GM23338 (cell line): ENCODE measurements around the gene TP53BP1. TPM values are rescaled to one million over a fixed set of nuclear protein-coding genes. Genes with fewer than 3 reads are reported as not detected.

ENCODE experiments used
- ATAC-seq: fragments of 200-7000 bp; cut with Tn5 transposase; 3 replicates; pipeline ENCODE4 v1.9.1; 2020
- DNase-seq: peaks from one replicate; pipeline ENCODE4 v3.0.0-alpha.2; 2015; ENCODE audit warnings: low spot score
- H2AFZ ChIP-seq: fragments of 200-600 bp; sonication (generic); 2 replicates; pipeline ENCODE4 v1.8.0; 2016; ENCODE audit warnings: antibody characterized with exemption, mild to moderate bottlenecking, moderate library complexity
- H3F3A ChIP-seq: fragments of 200-600 bp; sonication (generic); replicated peaks from 2 replicates; pipeline ENCODE4 v1.8.0; 2017; ENCODE audit warnings: antibody characterized with exemption, mixed run types, low read depth
- H3K27ac ChIP-seq: fragments of 200-600 bp; sonication (generic); 2 replicates; pipeline ENCODE4 v1.6.1; 2016; ENCODE audit warnings: low read depth
- H3K27me3 ChIP-seq: fragments of 200-600 bp; sonication (generic); 2 replicates; pipeline ENCODE4 v1.8.0; 2016; ENCODE audit warnings: mild to moderate bottlenecking, mixed run types, moderate library complexity; ENCODE audit not compliant: insufficient read depth
- H3K36me3 ChIP-seq: fragments of 200-600 bp; sonication (generic); 2 replicates; pipeline ENCODE4 v1.8.0; 2016; ENCODE audit warnings: mild to moderate bottlenecking; ENCODE audit not compliant: insufficient read depth
- H3K4me1 ChIP-seq: fragments of 200-600 bp; sonication (generic); 2 replicates; pipeline ENCODE4 v1.8.0; 2016; ENCODE audit warnings: mild to moderate bottlenecking, moderate library complexity; ENCODE audit not compliant: insufficient read depth
- H3K4me2 ChIP-seq: fragments of 200-600 bp; sonication (generic); 2 replicates; pipeline ENCODE4 v1.7.1; 2017; ENCODE audit warnings: mixed run types
- H3K4me3 ChIP-seq: fragments of 200-600 bp; sonication (generic); 2 replicates; pipeline ENCODE4 v1.6.1; 2016; ENCODE audit warnings: mixed run types
- H3K79me2 ChIP-seq: fragments of 200-600 bp; sonication (generic); replicated peaks from 2 replicates; pipeline ENCODE4 v1.8.0; 2017; ENCODE audit warnings: mild to moderate bottlenecking; ENCODE audit not compliant: insufficient read depth
- H3K9me2 ChIP-seq: fragments of 200-600 bp; sonication (generic); 2 replicates; pipeline ENCODE4 v1.8.0; 2017; ENCODE audit not compliant: insufficient read depth
- H4K20me1 ChIP-seq: fragments of 200-600 bp; sonication (generic); replicated peaks from 2 replicates; pipeline ENCODE4 v1.8.0; 2017; ENCODE audit warnings: mild to moderate bottlenecking; ENCODE audit not compliant: insufficient read depth
- H3K27ac Mint-ChIP-seq: 2 replicates; pipeline ENCODE4 v1.8.0; 2020; ENCODE audit warnings: inconsistent platforms, mild to moderate bottlenecking, moderate library complexity, mixed read lengths
- H3K27me3 Mint-ChIP-seq: 3 replicates; pipeline ENCODE4 v1.8.0; 2022; ENCODE audit warnings: low read depth, mild to moderate bottlenecking, moderate library complexity, mixed read lengths, inconsistent platforms; ENCODE audit not compliant: insufficient read depth, poor library complexity
- H3K36me3 Mint-ChIP-seq: 3 replicates; pipeline ENCODE4 v1.8.0; 2021; ENCODE audit warnings: low read depth, mild to moderate bottlenecking, inconsistent platforms, moderate library complexity, mixed read lengths
- H3K4me1 Mint-ChIP-seq: 3 replicates; pipeline ENCODE4 v1.8.0; 2020; ENCODE audit warnings: mild to moderate bottlenecking, inconsistent platforms, mixed read lengths
- H3K4me3 Mint-ChIP-seq: 3 replicates; pipeline ENCODE4 v1.8.0; 2021; ENCODE audit warnings: moderate library complexity, mild to moderate bottlenecking, inconsistent platforms, mixed read lengths
- H3K9me3 Mint-ChIP-seq: 3 replicates; pipeline ENCODE4 v1.8.0; 2020; ENCODE audit warnings: moderate library complexity, mild to moderate bottlenecking, inconsistent platforms, mixed read lengths
- CREB1 ChIP-seq: fragments of 250-450 bp; sonication (Bioruptor Pico); IDR thresholded peaks from 2 replicates; pipeline ENCODE4 v1.5.0; 2020; ENCODE audit warnings: low read depth, mild to moderate bottlenecking, moderate library complexity
- EZH2 ChIP-seq: fragments of 200-600 bp; sonication (generic); IDR thresholded peaks from one replicate; pipeline ENCODE4 v1.8.0; 2017; ENCODE audit warnings: antibody characterized with exemption, mild to moderate bottlenecking, low read depth; ENCODE audit not compliant: unreplicated experiment
- EZH2phosphoT487 ChIP-seq: fragments of 200-600 bp; sonication (generic); IDR thresholded peaks from one replicate; pipeline ENCODE4 v1.8.1; 2018; ENCODE audit warnings: antibody characterized with exemption; ENCODE audit not compliant: unreplicated experiment
- JUNB ChIP-seq: IDR thresholded peaks from one replicate; pipeline ENCODE4 v1.6.1; 2016; ENCODE audit warnings: antibody characterized with exemption; ENCODE audit not compliant: unreplicated experiment
- NANOG ChIP-seq: IDR thresholded peaks from 2 replicates; pipeline ENCODE4 v1.6.1; 2016; ENCODE audit warnings: antibody characterized with exemption, borderline replicate concordance
- POLR2AphosphoS5 ChIP-seq: IDR thresholded peaks from 2 replicates; pipeline ENCODE4 v1.6.1; 2016; ENCODE audit warnings: antibody characterized with exemption, low read depth
- STAT1 ChIP-seq: IDR thresholded peaks from one replicate; pipeline ENCODE4 v1.6.1; 2016; ENCODE audit warnings: antibody characterized with exemption; ENCODE audit not compliant: unreplicated experiment
- ZNF331 ChIP-seq: fragments of 250-450 bp; sonication (Bioruptor Pico); IDR thresholded peaks from 2 replicates; pipeline ENCODE4 v1.5.0; 2020; ENCODE audit warnings: low read depth, mild to moderate bottlenecking, moderate library complexity
- polyA plus RNA-seq: library from polyadenylated mRNA; unstranded; fragments of >200 nt; fragmentation: Nextera tagmentation; extraction: Ambion mirVana; gene quantifications from 2 replicates; pipeline ENCODE4 v1.2.1, GENCODE V29; 2016
- total RNA-seq: library from RNA; depleted of rRNA; stranded (reverse); fragments of >200 nt; shearing (Covaris generic); gene quantifications from 2 replicates; pipeline ENCODE4 v1.2.3, GENCODE V29; 2014
- TF ChIP-seq, protein P1 (sequence below): IDR thresholded peaks from one replicate; pipeline ENCODE4 v1.6.1; 2018; ENCODE audit warnings: antibody characterized with exemption; ENCODE audit not compliant: unreplicated experiment
- TF ChIP-seq, protein P2 (sequence below), 2 experiments: fragments of 200-600 bp in 1 of 2; sonication (generic) in 1 of 2; conservative IDR thresholded peaks; 2 replicates each; pipeline versions ENCODE4 v1.5.1 to v1.6.1; 2016 to 2017; ENCODE audit warnings: antibody characterized with exemption in 2 of 2, low read depth in 2 of 2, mild to moderate bottlenecking in 2 of 2, moderate library complexity in 1 of 2
- TF ChIP-seq, protein P3 (sequence below): IDR thresholded peaks from 2 replicates; pipeline ENCODE4 v1.6.1; 2016; ENCODE audit warnings: antibody characterized with exemption

TP53BP1 gene
- total and polyA plus RNA-seq, 2 experiments from 2014 or later: 17.7 to 81.3 TPM

DNA sequence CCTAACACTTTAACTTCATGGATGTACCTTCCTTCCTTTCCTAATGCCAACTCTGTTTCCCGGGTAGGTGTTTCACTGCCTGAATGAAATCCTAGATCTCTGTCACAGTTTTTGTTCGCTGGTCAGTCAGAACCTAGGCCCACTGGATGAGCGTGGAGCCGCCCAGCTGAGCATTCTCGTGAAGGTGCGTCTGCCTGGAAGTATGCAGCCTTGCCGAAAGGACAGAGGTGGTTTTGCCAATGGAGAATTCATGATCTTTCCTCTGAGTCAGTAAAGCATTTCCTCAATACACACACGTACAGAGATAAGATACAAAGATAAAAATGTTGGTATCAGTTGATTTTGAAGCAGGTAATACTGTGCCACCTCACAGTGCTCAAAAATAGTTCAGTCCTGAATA, 89.3 kb downstream of the TP53BP1 start:
- Histone ChIP-seq H3K9me2 (no peaks in the 10 kb centered on the region), H3K4me1 (no peaks in the 10 kb centered on the region), H3K79me2 (no peaks in the 10 kb centered on the region), H3K27ac (no peak overlapping the region), H3K4me2 (no peak overlapping the region), H2AFZ (no peak overlapping the region), H3F3A (peaks cover 21% of the 10 kb centered on the region), H3K36me3 (peaks cover 48% of the 10 kb centered on the region), H3K4me3 (no peak overlapping the region), H4K20me1 (peaks cover 21% of the 10 kb centered on the region), H3K27me3 (no peaks in the 10 kb centered on the region)
- H3K36me3 Mint-ChIP-seq: peaks cover 88% of the 10 kb centered on the region
- H3K27ac Mint-ChIP-seq: no peak overlapping the region
- TF ChIP-seq EZH2: no peak
- TF ChIP-seq NANOG: no peak
- TF ChIP-seq, protein P1, sequence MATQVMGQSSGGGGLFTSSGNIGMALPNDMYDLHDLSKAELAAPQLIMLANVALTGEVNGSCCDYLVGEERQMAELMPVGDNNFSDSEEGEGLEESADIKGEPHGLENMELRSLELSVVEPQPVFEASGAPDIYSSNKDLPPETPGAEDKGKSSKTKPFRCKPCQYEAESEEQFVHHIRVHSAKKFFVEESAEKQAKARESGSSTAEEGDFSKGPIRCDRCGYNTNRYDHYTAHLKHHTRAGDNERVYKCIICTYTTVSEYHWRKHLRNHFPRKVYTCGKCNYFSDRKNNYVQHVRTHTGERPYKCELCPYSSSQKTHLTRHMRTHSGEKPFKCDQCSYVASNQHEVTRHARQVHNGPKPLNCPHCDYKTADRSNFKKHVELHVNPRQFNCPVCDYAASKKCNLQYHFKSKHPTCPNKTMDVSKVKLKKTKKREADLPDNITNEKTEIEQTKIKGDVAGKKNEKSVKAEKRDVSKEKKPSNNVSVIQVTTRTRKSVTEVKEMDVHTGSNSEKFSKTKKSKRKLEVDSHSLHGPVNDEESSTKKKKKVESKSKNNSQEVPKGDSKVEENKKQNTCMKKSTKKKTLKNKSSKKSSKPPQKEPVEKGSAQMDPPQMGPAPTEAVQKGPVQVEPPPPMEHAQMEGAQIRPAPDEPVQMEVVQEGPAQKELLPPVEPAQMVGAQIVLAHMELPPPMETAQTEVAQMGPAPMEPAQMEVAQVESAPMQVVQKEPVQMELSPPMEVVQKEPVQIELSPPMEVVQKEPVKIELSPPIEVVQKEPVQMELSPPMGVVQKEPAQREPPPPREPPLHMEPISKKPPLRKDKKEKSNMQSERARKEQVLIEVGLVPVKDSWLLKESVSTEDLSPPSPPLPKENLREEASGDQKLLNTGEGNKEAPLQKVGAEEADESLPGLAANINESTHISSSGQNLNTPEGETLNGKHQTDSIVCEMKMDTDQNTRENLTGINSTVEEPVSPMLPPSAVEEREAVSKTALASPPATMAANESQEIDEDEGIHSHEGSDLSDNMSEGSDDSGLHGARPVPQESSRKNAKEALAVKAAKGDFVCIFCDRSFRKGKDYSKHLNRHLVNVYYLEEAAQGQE: no peak
- TF ChIP-seq, protein P2, sequence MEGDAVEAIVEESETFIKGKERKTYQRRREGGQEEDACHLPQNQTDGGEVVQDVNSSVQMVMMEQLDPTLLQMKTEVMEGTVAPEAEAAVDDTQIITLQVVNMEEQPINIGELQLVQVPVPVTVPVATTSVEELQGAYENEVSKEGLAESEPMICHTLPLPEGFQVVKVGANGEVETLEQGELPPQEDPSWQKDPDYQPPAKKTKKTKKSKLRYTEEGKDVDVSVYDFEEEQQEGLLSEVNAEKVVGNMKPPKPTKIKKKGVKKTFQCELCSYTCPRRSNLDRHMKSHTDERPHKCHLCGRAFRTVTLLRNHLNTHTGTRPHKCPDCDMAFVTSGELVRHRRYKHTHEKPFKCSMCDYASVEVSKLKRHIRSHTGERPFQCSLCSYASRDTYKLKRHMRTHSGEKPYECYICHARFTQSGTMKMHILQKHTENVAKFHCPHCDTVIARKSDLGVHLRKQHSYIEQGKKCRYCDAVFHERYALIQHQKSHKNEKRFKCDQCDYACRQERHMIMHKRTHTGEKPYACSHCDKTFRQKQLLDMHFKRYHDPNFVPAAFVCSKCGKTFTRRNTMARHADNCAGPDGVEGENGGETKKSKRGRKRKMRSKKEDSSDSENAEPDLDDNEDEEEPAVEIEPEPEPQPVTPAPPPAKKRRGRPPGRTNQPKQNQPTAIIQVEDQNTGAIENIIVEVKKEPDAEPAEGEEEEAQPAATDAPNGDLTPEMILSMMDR (conservative IDR thresholded peaks at IDR 0.05; ENCODE audit: low read depth in 2 of 2): no peak
- no peak for TF ChIP-seq EZH2phosphoT487
- TF ChIP-seq, protein P3, sequence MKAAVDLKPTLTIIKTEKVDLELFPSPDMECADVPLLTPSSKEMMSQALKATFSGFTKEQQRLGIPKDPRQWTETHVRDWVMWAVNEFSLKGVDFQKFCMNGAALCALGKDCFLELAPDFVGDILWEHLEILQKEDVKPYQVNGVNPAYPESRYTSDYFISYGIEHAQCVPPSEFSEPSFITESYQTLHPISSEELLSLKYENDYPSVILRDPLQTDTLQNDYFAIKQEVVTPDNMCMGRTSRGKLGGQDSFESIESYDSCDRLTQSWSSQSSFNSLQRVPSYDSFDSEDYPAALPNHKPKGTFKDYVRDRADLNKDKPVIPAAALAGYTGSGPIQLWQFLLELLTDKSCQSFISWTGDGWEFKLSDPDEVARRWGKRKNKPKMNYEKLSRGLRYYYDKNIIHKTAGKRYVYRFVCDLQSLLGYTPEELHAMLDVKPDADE: no peak
- no peak for TF ChIP-seq CREB1 (CRISPR knock-in tag)
- peaks cover 2% of the 10 kb centered on the region for H3K27me3 Mint-ChIP-seq
- no peak for DNase-seq
- H3K9me3 Mint-ChIP-seq: no peaks in the 10 kb centered on the region
- H3K4me3 Mint-ChIP-seq: no peak overlapping the region
- ATAC-seq: no peak
- no peaks in the 10 kb centered on the region for H3K4me1 Mint-ChIP-seq

DNA sequence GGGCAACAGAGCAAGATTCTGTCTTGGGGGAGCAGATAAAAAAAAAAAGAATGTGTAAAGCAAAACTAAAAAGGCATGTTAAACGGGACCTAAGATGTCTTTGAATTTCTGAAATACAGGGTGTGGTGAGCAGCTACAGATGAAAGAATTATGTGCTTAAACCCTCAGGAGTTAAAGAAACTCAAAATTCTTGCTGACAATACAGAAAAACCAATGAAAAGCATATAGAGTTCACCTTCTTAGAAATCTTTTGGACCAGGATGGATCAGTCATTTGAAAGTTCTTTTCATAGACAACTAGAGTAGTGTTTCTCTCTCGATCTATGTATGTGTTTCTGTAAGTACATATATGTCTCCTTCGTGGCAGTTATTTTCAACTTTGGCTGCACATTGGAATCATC, 90.7 kb downstream of the TP53BP1 start:
- Histone ChIP-seq H2AFZ (no peak overlapping the region), H3K4me3 (no peak overlapping the region), H3F3A (peaks cover 18% of the 10 kb centered on the region), H3K79me2 (no peaks in the 10 kb centered on the region), H3K27ac (no peak overlapping the region), H3K9me2 (no peaks in the 10 kb centered on the region), H3K27me3 (no peaks in the 10 kb centered on the region), H3K36me3 (peaks cover 36% of the 10 kb centered on the region), H3K4me2 (no peak overlapping the region), H3K4me1 (no peaks in the 10 kb centered on the region), H4K20me1 (peaks cover 15% of the 10 kb centered on the region)
- H3K27ac Mint-ChIP-seq: no peak overlapping the region
- H3K4me3 Mint-ChIP-seq: no peak overlapping the region
- no peaks in the 10 kb centered on the region for H3K4me1 Mint-ChIP-seq
- peaks cover 2% of the 10 kb centered on the region for H3K27me3 Mint-ChIP-seq
- DNase-seq (no peak), ATAC-seq (no peak)
- H3K36me3 Mint-ChIP-seq: peaks cover 83% of the 10 kb centered on the region
- no peaks in the 10 kb centered on the region for H3K9me3 Mint-ChIP-seq
- TF ChIP-seq EZH2 (no peak), JUNB (no peak), NANOG (no peak), POLR2AphosphoS5 (no peak), STAT1 (no peak), CREB1 (CRISPR knock-in tag) (no peak), ZNF331 (CRISPR knock-in tag) (no peak)
- TF ChIP-seq, protein P2 (conservative IDR thresholded peaks at IDR 0.05; ENCODE audit: low read depth in 2 of 2): no peak
- TF ChIP-seq, protein P3: no peak
